PFSK-1 (cell line): ENCODE data around the gene CYTH3.

ENCODE experiments used
- FOXP2 ChIP-seq: optimal IDR thresholded peaks from 2 replicates; pipeline ENCODE3; 2011; ENCODE audit warnings: borderline replicate concordance, control low read depth, inconsistent platforms; ENCODE audit not compliant: insufficient read depth; ENCODE audit errors: extremely low read length, extremely low read depth
- POLR2AphosphoS5 ChIP-seq: IDR thresholded peaks from 2 replicates; pipeline ENCODE4 v1.6.1; 2012; ENCODE audit warnings: low read depth, mild to moderate bottlenecking, control low read depth, low read length, moderate library complexity
- REST ChIP-seq, 2 experiments: IDR thresholded peaks; 2 replicates each; pipeline versions ENCODE4 v1.6.1 to v1.8.0; 2011 to 2012; ENCODE audit warnings: low read depth in 2 of 2, low read length in 2 of 2, control low read depth in 1 of 2, inconsistent platforms in 1 of 2, mild to moderate bottlenecking in 1 of 2, moderate library complexity in 1 of 2; ENCODE audit not compliant: insufficient read depth in 1 of 2
- SIN3A ChIP-seq: IDR thresholded peaks from 2 replicates; pipeline ENCODE4 v1.6.1; 2012; ENCODE audit warnings: mild to moderate bottlenecking, low read length, moderate library complexity, borderline replicate concordance; ENCODE audit not compliant: insufficient read depth
- TAF1 ChIP-seq: IDR thresholded peaks from 2 replicates; pipeline ENCODE4 v1.6.1; 2012; ENCODE audit warnings: low read length, control low read depth, borderline replicate concordance; ENCODE audit not compliant: insufficient read depth

CYTH3 gene

DNA sequence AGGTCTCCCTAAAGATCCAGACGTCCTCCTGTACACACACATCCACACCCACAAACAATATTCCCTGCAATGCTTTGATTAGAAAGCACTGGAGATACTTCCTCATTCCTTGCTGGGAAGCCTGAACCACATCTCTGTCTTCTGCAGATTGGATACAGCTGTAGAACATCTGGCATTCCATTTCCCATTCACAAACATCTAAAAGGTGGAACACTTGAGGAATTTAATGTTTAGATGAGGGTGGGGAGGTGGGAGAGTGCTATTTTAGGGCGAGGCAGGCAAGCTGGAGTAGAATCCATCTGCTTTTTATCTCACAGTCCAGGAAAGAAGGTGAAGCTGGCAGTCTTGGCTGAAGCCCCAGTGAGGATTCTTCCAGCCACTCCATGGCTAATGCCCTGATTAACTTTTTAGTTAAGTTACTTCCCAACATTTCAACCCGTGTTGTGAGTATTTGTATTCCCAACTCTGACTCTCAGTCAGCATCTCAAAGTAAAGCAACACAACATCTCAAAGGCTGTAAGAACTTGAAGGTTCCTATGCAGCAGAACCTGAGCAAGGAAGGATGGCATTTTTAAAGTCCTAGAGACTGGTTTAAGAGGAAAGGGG lies 46.1 kb downstream of the CYTH3 start:
- TF ChIP-seq POLR2AphosphoS5: no peak
- no peak for TF ChIP-seq REST (IDR thresholded peaks at IDR 0.05; ENCODE audit: insufficient read depth in 1 of 2, low read depth in 2 of 2, low read length in 2 of 2)
- TF ChIP-seq FOXP2: no peak
- TF ChIP-seq SIN3A: no peak
- TF ChIP-seq TAF1: no peak

- TF ChIP-seq FOXP2 (no peak), REST (IDR thresholded peaks at IDR 0.05; ENCODE audit: insufficient read depth in 1 of 2, low read depth in 2 of 2, low read length in 2 of 2) (no peak), TAF1 (no peak)
Measured at GRCh38 chr7:6221340-6222319, 50.8 kb downstream of the CYTH3 start.

- TF ChIP-seq FOXP2: no peak
- TF ChIP-seq REST (IDR thresholded peaks at IDR 0.05; ENCODE audit: insufficient read depth in 1 of 2, low read depth in 2 of 2, low read length in 2 of 2): no peak
- no peak for TF ChIP-seq POLR2AphosphoS5
- TF ChIP-seq TAF1: no peak
Measured at GRCh38 chr7:6218329-6218728, 54.1 kb downstream of the CYTH3 start.

DNA sequence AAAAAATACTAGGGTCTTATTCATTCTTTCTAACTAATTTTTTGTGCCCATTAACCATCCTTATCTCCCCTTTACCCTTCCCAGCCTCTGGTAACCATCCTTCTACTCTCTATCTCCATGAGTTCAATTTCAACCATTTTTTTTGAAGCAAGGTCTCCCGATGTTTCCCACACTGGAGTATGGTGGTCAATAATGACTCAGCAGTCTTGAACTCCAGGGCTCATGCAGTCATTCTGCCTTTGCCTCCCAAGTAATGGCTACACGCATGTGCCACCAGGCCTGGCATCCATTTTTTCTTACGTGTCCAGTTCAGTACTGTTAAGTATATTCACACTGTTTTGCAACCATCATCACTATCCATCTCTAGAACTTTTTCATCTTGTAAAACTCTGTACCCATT lies 60.4 kb downstream of the CYTH3 start:
- no peak for TF ChIP-seq FOXP2
- TF ChIP-seq TAF1: no peak
- no peak for TF ChIP-seq POLR2AphosphoS5
- no peak for TF ChIP-seq REST (IDR thresholded peaks at IDR 0.05; ENCODE audit: insufficient read depth in 1 of 2, low read depth in 2 of 2, low read length in 2 of 2)
- TF ChIP-seq SIN3A: no peak
